Spleen (tissue), 11 donors: ENCODE measurements around the gene SAXO2. TPM values are rescaled to one million over a fixed set of nuclear protein-coding genes. Genes with fewer than 3 reads are reported as not detected.
"Not testable (repeated sequence)": the region's sequence is repeated elsewhere in the genome, so short reads cannot be mapped to it uniquely, and the experiment has no call there.

ENCODE experiments used
- DNase-seq: peaks from one replicate; pipeline ENCODE4 v3.0.0-alpha.2; 2020
- H3K27ac ChIP-seq, 8 donors: fragments of 200-600 bp; sonication (generic) in 7 of 8; 1 replicate in 4 of 8; 2 replicates in 4 of 8; pipeline versions ENCODE4 v1.5.0 to v1.8.0; 2016 to 2021; ENCODE audit warnings: inconsistent platforms in 4 of 8, mild to moderate bottlenecking in 4 of 8, moderate library complexity in 1 of 8
- H3K27me3 ChIP-seq, 7 donors: fragments of 200-600 bp; sonication (generic) in 6 of 7; replicated peaks in 1 of 7; 1 replicate in 4 of 7; 2 replicates in 3 of 7; pipeline versions ENCODE4 v1.5.0 to v1.8.0; 2016 to 2021; ENCODE audit warnings: inconsistent platforms in 3 of 7, mild to moderate bottlenecking in 1 of 7
- H3K36me3 ChIP-seq, 6 donors: fragments of 200-600 bp; sonication (generic) in 5 of 6; 1 replicate in 4 of 6; 2 replicates in 2 of 6; pipeline versions ENCODE4 v1.5.0 to v1.8.0; 2016 to 2021; ENCODE audit warnings: inconsistent platforms in 2 of 6
- H3K4me1 ChIP-seq, 6 donors: fragments of 200-600 bp; sonication (generic) in 5 of 6; 1 replicate in 3 of 6; 2 replicates in 3 of 6; pipeline versions ENCODE4 v1.5.0 to v1.8.0; 2016 to 2021; ENCODE audit warnings: inconsistent platforms in 3 of 6
- H3K4me3 ChIP-seq, 8 donors: fragments of 200-600 bp; sonication (generic) in 7 of 8; 1 replicate in 4 of 8; 2 replicates in 4 of 8; pipeline versions ENCODE4 v1.5.0 to v1.8.0; 2016 to 2021; ENCODE audit warnings: inconsistent platforms in 4 of 8, mild to moderate bottlenecking in 4 of 8, moderate library complexity in 2 of 8
- H3K9me3 ChIP-seq, 8 donors: fragments of 200-600 bp; sonication (generic) in 7 of 8; 1 replicate in 4 of 8; 2 replicates in 4 of 8; pipeline versions ENCODE4 v1.5.0 to v1.8.0; 2016 to 2021; ENCODE audit warnings: inconsistent platforms in 4 of 8
- POLR2A ChIP-seq, 3 donors: fragments of 450-650 bp; IDR thresholded peaks; one replicate each; pipeline ENCODE4 v1.5.1; 2017; ENCODE audit warnings: antibody characterized with exemption in 3 of 3, mild to moderate bottlenecking in 1 of 3
- POLR2AphosphoS5 ChIP-seq, 3 donors: sonication (generic); formaldehyde crosslinking; IDR thresholded peaks; one replicate each; pipeline ENCODE4 v1.5.1; 2017; ENCODE audit warnings: antibody characterized with exemption in 3 of 3
- WGBS, 5 donors: extraction: QIAGEN DNeasy Blood & Tissue Kit in 3 of 5; methylation state at CpG; one replicate each; pipeline versions ENCODE4 v1.1.5 to v1.1.7; 2013 to 2018; 5-methylcytosine and 5-hydroxymethylcytosine counted together
- intact Hi-C: fragments of 100-400 bp; cut with DNase I; formaldehyde crosslinking; loops from one replicate; pipeline ENCODE4 v1.15.0; 2023; ENCODE audit warnings: low total_unique reads
- polyA plus RNA-seq, 3 donors: library from polyadenylated mRNA; stranded (reverse); fragments of 200-250 nt; gene quantifications; one replicate each; pipeline ENCODE4 v1.2.1, GENCODE V29; 2013
- total RNA-seq, 7 donors: library from RNA; depleted of rRNA in 3 of 7; stranded (reverse); fragments of >200 nt in 3 of 7; fragmentation: NEBNext Ultra II Directional in 4 of 7; extraction: Animal tissue kit (Norgen Biotek cat#: 25700) in 4 of 7; gene quantifications; one replicate each; pipeline versions ENCODE4 v1.1.0 to v1.2.1, GENCODE V29; 2016 to 2021
- TF ChIP-seq, protein P1 (sequence below), 11 experiments: fragments of 200-600 bp in 7 of 11; fragments of 450-650 bp in 4 of 11; sonication (generic) in 4 of 11; IDR thresholded peaks in 8 of 11; conservative IDR thresholded peaks in 3 of 11; 1 replicate in 7 of 11; 2 replicates in 4 of 11; pipeline versions ENCODE4 v1.4.0 to v1.8.0; 2016 to 2021; ENCODE audit warnings: antibody characterized with exemption in 11 of 11, inconsistent platforms in 4 of 11, mild to moderate bottlenecking in 1 of 11
- donor health status: healthy with polysubstance abuse.
- donor health status: DM: no; HTN: no; CAD: no; lungs with moderate emphysema.
- donor health status: DM: no; HTN: no; CAD: no.
- donor health status: Bipolar disorder and iron deficiency.
- donor health status: healthy.
- donor health status: DM: no; HTN: no; CAD: no.
- donor health status: DM: yes; HTN: yes; CAD: no.

SAXO2 gene
- total and polyA plus RNA-seq, 10 donors: 0.23 to 12.0 (median 1.8) TPM; not detected in 1

- H3K4me1 ChIP-seq, intact Hi-C loops, H3K9me3 ChIP-seq, H3K4me3 ChIP-seq, DNase-seq, H3K27ac ChIP-seq, H3K27me3 ChIP-seq: not testable (repeated sequence)
- peaks cover 0 to 73% (median 8%) of the 10 kb centered on the region in 6 donors for H3K36me3 ChIP-seq
- 75 to 96% (median 84%) methylated on average over 2 to 3 of the region's 3 CpGs for WGBS, 5 donors
Measured at GRCh38 chr15:82248261-82248660, 14.4 kb upstream of the SAXO2 start.

DNA sequence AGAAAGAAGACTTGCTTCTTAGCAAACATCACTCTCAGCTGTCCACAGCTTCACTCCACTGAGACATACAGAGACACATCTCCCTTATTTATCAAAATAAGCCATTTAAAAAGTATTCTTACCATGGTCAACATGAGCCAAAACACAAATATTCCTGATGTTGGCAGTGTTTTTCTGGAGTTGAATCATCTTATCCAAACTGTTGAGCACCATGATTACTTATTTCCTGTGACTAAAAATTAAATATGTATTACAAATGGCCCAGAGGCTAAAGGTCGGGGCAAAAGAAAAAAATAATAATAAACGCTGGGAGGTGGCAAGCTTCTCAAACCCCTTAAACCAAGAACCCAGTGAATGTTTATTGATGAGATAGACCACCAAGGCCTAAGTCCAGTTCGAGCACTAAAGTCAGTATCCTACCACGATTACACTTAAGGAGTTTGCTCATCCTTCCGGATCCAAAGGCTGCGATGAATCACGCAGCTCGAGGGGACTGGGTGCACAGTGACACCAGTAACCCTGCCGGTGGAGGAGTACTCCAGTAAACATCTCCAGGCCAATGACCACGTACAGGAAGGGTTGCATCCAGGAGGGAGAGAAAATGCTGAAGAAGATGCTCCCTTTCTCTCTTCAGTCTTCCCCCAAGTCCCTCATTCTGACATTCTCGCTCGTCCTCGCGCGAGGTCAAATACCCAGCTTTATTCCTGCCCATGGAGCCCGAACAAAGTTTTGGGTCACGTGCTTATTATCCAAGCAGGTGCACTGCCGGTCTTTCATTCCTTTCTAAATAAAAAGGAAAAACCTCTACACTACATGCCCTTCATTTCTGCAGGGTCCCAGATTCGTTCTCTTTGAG, 824 bp upstream of the SAXO2 start:
- H3K4me1 ChIP-seq: peaks cover 15 to 46% (median 27%) of the 10 kb centered on the region in 6 donors
- H3K27ac ChIP-seq: peak overlapping the region; percentile 64 to 90 (median 81)
- peak overlapping the region; percentile 81 to 98 (median 96) for H3K4me3 ChIP-seq
- H3K27me3 ChIP-seq, intact Hi-C loops, H3K9me3 ChIP-seq: not testable (repeated sequence)
- DNase-seq: peak; percentile 71
- WGBS, 5 donors: 3 to 8% (median 5%) methylated on average over 13 to 19 of the region's 19 CpGs
- H3K36me3 ChIP-seq: peaks cover 0 to 31% (median 16%) of the 10 kb centered on the region in 6 donors

DNA sequence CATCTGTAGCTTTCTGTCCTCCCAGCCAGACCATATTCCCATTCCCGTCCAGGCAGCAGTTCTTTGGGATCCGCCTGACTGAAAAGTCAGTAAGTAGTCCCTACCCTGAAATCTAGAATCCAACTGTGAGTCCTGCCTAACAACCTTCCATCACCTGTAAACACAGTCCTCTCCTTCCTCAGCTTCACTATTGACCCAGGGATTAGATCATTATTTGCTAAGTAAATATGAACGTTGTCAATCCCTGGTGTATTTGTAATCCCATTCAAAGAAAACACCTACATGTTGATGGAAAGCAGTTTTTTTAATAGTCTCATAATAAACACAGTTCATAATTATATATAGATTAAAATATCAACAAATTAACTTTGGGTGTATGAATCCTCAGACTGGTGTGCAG, 732 bp downstream of the SAXO2 start:
- H3K4me3 ChIP-seq: peak overlapping the region in 7 of 8 donors; percentile 81 to 98 (median 96)
- intact Hi-C loops: no loop called here
- H3K36me3 ChIP-seq: peaks cover 0 to 15% (median 7%) of the 10 kb centered on the region in 6 donors
- peak overlapping the region in 2 of 8 donors; percentile 79 to 90 for H3K27ac ChIP-seq
- H3K9me3 ChIP-seq: no peaks in the 10 kb centered on the region
- DNase-seq: no peak
- TF ChIP-seq POLR2A (IDR thresholded peaks at IDR 0.05): no peak
- TF ChIP-seq POLR2AphosphoS5 (IDR thresholded peaks at IDR 0.05): no peak
- TF ChIP-seq, protein P1, sequence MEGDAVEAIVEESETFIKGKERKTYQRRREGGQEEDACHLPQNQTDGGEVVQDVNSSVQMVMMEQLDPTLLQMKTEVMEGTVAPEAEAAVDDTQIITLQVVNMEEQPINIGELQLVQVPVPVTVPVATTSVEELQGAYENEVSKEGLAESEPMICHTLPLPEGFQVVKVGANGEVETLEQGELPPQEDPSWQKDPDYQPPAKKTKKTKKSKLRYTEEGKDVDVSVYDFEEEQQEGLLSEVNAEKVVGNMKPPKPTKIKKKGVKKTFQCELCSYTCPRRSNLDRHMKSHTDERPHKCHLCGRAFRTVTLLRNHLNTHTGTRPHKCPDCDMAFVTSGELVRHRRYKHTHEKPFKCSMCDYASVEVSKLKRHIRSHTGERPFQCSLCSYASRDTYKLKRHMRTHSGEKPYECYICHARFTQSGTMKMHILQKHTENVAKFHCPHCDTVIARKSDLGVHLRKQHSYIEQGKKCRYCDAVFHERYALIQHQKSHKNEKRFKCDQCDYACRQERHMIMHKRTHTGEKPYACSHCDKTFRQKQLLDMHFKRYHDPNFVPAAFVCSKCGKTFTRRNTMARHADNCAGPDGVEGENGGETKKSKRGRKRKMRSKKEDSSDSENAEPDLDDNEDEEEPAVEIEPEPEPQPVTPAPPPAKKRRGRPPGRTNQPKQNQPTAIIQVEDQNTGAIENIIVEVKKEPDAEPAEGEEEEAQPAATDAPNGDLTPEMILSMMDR (IDR thresholded peaks at IDR 0.05 in 8 of 11, conservative IDR thresholded peaks at IDR 0.05 in 3 of 11): no peak
- H3K4me1 ChIP-seq: peaks cover 15 to 53% (median 27%) of the 10 kb centered on the region in 6 donors
- WGBS, 5 donors: 39 to 77% (median 63%) methylated on average over 3 of the region's 3 CpGs
- H3K27me3 ChIP-seq: no peaks in the 10 kb centered on the region

DNA sequence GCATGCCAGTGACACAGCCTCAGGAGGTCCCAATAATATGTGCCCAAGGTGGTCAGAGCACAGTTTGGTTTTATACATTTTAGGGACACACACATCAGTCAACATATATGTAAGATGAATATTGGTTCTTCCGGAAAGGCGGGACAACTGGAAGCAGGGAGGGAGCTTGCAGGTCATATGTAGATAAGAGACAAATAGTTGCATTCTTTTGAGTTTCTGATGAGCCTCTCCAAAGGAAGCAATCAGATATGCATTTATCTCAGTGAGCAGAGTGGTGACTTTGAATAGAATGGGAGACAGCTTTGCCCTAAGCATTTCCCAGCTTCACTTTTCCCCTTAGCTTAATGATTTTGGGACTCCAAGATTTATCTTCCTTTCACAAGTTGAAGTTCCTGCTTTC, 4.5 kb downstream of the SAXO2 start:
- H3K36me3 ChIP-seq, H3K4me3 ChIP-seq, H3K9me3 ChIP-seq, H3K27me3 ChIP-seq, DNase-seq, intact Hi-C loops: not testable (repeated sequence)
- Histone ChIP-seq H3K4me1 (peaks cover 7 to 29% (median 9%) of the 10 kb centered on the region in 6 donors), H3K27ac (peak overlapping the region in 2 of 8 donors; percentile 54 to 55)
- 72 to 90% (median 81%) methylated on average over 2 of the region's 2 CpGs for WGBS, 5 donors

GRCh38 chr15:82268454-82268853, 5.8 kb downstream of the SAXO2 start:
- H3K4me3 ChIP-seq, H3K36me3 ChIP-seq, H3K27me3 ChIP-seq, DNase-seq, H3K9me3 ChIP-seq, intact Hi-C loops, H3K27ac ChIP-seq: not testable (repeated sequence)
- WGBS, 5 donors: 17 to 71% (median 55%) methylated on average over 2 of the region's 2 CpGs
- H3K4me1 ChIP-seq: peaks cover 0 to 21% (median 3%) of the 10 kb centered on the region in 6 donors

- no peak overlapping the region for H3K27ac ChIP-seq
- DNase-seq: no peak
- WGBS, 5 donors: 82 to 92% (median 85%) methylated on average over 2 of the region's 2 CpGs
- peaks cover 0 to 16% (median 8%) of the 10 kb centered on the region in 8 donors for H3K9me3 ChIP-seq
- intact Hi-C loops: no loop called here
- TF ChIP-seq POLR2A (IDR thresholded peaks at IDR 0.05): no peak
- TF ChIP-seq, protein P1 (IDR thresholded peaks at IDR 0.05 in 8 of 11, conservative IDR thresholded peaks at IDR 0.05 in 3 of 11): no peak
- TF ChIP-seq POLR2AphosphoS5 (IDR thresholded peaks at IDR 0.05): no peak
- H3K4me3 ChIP-seq: no peak overlapping the region
- peaks cover 0 to 3% (median 0%) of the 10 kb centered on the region in 6 donors for H3K4me1 ChIP-seq
- H3K36me3 ChIP-seq: no peaks in the 10 kb centered on the region
- H3K27me3 ChIP-seq: peaks cover 0 to 6% (median 0%) of the 10 kb centered on the region in 7 donors
Measured at GRCh38 chr15:82272154-82272553, 9.5 kb downstream of the SAXO2 start.
